Activated effector memory CD4-positive, alpha-beta T cell treated with anti-CD3 and anti-CD28 coated beads, Interleukin-2, amount 50 U/mL, for 16 hours (primary cell): ENCODE data around the gene GLB1L2.

Experiments
- DNase-seq: peaks from one replicate; pipeline ENCODE4 v3.0.0-alpha.2; 2020

Gene GLB1L2

DNA sequence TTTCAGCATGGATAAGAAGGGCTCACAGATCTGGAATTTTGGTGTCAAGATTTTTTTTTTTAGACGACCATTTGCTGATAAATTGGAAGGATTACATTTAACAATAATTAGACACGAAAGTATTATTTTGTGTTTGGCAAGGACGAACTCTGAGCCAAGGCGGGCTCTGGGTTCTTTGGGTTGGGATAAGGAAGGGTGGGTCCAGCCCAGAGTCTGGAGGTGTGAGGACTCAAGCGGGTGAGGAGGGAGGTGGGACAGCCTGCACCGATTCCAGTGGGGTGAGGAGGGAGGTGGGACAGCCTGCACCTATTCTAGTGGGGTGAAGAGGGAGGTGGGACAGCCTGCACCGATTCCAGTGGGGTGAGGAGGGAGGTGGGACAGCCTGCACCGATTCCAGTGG lies 76.1 kb downstream of the GLB1L2 start:
- DNase-seq: no peak

DNA sequence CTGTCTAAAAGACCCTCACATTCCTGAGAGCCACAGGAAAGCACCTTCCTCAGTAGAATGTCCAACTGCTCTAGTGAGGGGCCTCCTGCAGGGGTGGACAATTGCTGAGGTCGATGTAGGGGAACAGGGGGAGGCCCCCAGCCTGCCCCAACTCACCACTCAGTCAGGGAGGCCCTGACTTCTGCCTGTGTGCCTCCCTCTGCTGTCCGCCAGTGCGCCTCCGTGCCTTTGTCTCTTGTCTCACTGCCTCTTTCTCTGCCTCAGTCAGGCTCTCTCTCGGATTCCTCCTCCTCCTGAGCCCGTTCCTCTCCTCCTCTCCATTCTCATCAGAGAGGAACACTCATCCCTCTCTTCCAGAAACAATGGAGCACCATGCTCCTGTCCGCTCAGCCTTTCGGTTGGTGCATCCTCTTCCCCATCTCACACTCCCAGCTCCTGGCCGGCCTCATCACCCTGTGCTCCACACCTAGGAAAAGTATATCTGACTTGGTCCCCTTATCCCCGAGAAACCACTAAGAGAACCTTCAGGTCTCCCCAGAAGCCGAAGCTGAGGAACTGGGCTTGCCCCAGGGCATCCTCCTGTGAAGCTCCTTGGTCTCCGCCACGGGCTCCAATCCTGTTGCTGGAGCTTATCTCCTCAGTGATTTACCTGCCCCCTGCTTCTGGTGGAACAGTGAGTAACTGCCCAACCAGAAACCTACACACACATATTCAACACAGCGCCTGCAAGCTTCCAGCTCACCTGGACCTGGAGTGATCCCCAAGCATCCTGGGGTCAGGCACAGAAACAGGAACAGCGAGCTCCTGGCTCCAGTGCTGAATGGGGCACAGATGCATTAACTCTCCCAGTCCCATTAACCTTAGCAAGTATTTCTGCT lies 78.0 kb downstream of the GLB1L2 start:
- no peak for DNase-seq

DNA sequence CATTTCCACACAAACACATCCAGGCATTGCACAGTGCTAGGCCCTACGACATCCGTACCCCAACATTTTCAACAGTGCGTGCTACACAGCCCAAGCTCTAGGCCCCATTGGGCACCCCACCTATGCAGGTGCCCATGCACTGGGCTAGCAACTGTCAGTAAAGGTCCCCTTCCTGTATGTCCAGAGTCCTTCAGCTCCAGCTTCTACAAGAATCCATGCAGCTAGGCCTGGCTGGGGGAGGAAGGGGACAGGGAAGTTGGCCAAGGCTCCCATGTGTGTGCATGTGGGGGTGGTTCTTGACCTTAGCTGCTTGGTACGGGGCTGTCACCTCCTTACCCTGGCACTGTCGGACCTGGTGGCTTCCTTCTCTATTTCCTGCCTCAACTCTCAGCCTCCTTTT lies 79.0 kb downstream of the GLB1L2 start:
- DNase-seq: no peak

DNA sequence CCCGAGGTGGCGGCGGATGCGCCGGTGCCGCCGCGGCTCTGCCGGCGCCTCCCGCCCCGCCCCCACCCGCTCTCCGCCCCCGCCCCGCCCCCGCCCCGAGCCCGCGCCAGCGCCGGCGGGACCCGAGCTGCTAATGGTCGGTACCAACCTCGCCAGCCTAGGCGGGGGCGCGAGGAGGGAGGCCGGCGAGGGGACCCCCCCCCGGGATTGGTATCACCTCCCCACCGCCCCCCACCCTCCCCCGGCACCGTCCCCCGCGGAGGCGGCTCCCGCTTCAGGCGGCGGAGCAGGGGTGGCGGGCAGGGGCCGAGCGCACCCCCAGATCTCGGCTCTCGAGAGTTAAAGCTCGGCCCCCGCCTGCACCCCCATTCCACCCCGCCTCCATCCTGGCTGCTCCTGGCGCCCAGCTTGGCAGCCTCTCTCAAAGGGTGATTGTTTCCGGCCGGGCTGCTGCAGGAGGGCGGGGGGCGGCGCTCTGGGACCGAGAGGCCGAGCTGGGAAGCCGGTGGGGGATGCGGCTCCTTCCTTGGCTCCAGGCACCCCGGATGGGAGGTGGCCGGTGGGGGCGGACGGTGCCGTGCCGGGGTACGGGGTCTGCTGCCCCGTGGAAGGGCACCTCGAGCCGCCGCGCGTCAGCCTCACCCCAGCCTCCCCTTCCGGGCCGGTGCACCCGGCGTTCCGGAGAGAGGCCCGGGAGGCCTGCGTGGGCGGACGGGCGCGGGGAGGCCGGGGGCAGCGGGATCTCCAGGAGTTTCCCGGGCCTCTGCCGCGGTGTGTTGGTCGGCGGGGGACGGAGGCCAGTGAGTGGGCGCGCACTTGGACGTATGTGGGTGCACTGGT lies 80.6 kb downstream of the GLB1L2 start, which contains the start of gene B3GAT1:
Gene B3GAT1 (minus strand): TSS at position 40 of the 840 bp plus-strand sequence. CDS start 24,583 bp downstream, outside the sequence.
- DNase-seq: peak; percentile 65

DNA sequence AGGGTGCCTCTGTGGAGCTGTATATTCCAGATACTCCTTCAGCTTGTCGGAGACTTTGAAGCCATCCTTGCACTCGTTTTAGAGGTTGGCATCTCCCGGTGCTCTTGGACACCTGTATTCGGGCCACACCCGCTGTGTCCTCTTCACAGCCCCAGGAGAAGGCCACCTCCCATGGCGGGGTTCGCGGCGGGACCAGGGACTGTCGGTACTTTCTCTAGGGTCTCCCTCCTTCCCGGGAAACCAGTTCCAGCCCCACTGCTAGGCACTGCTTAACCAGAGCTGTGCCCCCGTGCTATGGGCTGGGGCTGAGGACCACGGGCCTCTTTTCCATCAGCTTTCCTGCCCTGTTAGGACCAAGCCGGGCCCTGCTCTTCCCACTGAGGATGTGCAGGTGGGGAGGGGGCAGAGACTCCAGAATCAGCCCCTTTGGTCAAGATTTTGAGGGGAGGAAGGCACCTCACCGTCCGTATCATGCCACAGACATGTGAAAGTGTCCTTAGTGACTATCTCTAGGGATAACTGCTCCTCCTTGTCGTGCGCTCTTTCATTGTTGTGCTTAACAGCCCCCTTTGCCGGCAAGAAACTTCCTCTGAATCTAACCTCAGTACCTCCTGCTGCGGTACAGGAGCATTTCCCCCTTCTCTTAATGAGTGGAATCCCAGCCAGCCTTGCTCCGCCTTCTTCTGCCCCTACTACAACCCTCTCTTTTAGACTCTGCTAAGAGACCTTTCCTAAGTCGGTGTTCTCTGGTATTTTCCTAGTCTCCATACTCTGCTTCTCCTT lies 81.4 kb downstream of the GLB1L2 start:
- no peak for DNase-seq

DNA sequence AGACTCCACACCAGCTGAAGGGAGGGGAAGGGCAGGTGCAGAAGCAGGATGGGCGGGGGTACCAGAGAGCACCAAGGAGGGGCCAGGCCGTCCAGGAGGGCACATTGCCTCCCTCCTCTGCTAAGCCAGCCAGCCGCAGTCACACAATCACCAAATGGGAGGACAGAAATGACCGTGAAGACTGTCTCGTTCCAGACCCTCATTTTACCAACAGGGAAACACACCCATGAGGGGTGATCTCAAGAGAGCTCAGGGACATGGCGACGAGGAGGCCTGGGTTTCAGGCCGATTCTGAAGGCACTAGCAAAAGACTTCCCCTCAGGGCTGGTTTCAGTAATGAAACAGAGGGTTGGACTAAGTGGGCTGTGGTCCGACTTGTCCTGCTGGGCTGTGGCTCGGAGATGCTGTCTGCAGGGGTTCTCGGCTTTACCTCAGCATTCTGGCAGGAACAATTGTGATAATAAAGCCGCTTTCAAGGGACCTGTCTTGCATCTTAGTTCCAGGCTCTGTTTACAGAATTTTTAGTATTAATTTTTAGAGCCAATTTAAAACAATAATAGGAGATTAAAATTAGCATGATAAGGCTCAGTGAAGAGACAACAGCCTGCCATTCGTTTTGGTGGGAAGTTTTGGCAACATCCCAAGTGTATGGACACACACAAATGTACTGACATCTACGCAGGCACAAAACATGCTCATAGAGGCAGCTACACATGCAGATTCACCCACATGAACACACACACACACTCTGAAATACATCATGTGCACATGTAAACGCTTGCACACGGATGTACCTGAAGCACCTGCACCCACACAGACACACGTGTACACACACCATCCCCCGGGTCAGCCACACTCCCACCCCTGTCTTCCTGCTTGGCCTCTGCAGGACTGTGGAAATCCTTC lies 82.3 kb downstream of the GLB1L2 start:
- no peak for DNase-seq

DNA sequence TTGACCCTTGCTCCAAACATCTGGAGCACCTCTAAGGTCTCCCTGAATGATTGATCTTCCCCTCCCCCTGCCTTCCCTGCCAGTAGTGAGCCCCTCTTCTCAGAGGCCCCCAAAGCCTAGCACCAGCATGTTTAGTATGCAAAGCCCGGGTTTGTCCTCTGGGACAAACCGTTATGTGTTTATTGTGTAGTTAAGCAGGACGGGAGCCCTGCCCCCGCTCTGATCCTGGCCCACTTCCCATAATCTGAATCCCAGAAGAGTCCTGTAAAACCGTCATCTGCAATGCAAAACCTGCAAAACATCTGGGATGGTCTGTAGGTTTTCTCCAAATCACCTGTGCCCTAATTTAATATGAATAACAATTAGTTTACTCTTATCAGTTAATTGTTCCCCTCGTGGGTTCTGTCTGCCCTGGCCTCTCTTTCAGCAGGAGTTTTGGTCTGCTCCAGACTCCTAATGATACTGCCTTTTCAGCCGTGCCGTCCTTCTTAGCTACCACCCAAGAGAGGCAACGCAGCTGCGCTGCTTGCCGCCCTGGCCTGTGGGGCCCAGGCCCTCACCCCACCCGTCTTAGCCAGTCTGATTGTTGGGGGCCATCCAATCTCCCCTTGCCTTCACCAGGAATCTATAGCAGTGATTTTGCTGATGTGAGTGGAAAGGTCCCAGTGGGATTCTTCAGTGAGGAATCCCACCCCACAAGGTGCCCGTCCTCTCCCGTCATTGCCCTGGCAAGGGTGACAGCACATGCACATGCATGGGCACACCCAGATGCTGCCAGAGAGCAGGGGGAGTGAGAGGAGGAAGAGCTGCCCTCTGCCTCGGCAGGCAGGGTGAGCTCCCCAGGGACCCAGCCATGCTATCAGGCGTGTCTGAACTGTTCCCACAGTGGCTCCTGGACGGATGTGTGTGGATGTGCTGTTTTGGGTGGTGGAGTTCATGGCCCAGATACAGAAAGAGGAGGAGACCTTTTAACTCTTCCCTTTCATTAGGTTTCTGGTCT lies 83.3 kb downstream of the GLB1L2 start:
- DNase-seq: no peak

DNA sequence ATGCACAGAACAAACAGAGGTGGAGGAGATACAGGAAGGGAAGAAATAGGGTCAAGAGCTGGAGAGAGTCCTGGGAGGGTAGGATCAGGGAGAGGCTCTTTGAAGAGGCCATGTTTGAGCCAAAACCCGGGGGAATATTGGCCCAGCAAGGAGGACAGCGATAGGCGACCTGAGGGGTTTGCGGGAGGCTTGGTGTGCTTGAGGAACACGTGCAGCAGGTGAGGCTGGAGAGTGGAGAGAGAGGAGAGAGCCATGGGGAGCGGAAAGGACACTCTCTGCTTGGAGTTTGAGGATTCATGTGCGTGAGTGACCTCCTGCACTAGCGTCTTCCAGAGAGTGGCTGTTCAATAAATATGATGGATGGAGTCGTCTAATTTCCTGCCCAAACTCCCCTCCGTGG lies 84.9 kb downstream of the GLB1L2 start:
- DNase-seq: no peak

DNA sequence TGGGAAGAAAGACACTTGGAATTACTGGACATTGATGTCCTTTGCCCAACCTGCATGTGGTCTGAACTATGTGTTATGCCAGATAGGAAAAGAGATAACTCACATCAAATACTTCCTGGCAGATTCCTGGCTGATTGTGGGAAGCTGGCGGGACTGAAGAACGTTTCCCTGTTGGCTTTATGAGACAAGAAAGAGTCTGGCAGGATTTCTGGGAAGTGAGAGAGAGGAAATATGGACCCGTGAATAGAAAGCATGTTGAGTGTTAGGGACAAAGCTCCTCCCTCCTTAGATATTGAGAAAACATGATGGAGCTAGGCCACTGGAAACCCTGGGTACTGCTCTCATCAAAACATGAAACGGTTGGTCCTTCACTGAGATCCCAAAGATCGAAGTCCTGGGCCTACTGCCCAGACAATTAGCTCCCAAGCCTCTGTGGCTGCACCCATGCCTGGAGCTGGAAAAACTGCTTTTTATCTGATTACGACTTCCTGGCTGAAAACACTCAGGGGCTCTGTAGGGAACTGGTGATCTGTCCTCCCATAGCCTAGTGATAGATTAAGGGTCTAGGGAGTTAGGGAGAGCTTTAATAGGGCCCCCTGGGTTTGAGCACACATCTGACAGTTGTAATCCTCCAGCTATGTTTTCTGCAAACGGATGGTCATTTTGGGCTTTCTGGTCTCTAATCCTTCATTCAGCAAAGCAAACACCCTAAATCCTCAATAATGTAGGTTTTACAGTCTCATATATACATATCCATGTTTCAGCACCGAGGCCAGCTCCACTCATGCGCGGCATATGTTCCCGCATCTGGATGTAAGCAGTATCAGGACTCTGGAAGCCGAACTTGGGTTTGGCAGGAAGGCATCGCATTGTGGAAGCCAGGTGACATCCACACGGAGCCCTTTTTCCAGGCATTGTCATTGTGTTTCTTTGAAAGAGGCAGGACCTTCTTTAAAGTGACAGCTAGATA lies 86.4 kb downstream of the GLB1L2 start:
- no peak for DNase-seq

DNA sequence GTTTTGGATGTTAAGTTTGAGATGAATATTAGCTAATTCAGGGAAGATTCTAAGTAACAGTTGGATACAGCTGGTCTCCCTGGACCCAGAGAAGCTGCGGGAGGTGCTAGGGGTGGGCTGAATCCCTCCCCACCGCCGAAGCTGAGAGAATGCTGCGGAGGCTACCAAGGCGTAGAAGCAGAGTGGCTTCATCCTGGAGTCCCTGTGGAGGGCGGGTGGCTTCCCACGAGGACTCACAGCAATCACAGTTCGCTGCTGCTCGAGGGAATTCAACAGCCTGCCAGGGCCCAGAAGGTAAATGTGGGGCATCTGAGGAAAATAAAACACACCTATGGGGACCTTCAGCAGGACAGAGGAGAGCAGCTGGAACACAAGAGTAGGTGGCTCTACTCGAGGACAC lies 91.3 kb downstream of the GLB1L2 start:
- DNase-seq: no peak

DNA sequence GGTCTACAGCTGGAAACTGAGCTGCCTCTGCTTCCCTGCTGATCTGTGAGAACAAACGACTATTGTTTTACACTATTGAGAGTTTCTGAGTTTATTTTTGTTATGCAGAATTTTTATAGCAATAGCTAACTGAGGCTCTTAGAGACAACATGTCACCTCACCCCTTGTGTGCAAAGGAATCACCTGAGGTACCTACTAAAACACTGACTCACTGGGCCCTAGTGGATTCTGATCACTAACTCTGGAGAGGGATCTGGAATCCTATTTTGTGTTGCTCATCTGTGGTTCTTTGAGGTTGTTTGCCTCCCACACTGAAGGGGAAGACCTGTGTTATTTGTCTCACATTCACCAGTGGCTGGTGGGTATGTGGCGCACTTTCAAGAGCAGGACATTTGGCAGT lies 93.6 kb downstream of the GLB1L2 start:
- no peak for DNase-seq
